GM12872 (cell line): ENCODE measurements around the gene RFC4.

Source experiments
- CTCF ChIP-seq: IDR thresholded peaks from 3 replicates; pipeline ENCODE4 v1.5.1; 2011; ENCODE audit warnings: low read depth, mild to moderate bottlenecking, low read length, moderate library complexity; ENCODE audit not compliant: insufficient read depth

Gene RFC4

GRCh38 chr3:186844908-186845307, 38.6 kb upstream of the RFC4 start:
- no peak for TF ChIP-seq CTCF

- TF ChIP-seq CTCF = no peak
Observed at GRCh38 chr3:186843039-186843432, 36.8 kb upstream of the RFC4 start.

- no peak for TF ChIP-seq CTCF
Observed at GRCh38 chr3:186842426-186843038, 36.2 kb upstream of the RFC4 start, which contains the start of gene ADIPOQ. TSS of gene ADIPOQ (plus strand) at chr3:186842710. CDS start at chr3:186853059, 10,349 bp downstream.

- TF ChIP-seq CTCF = no peak
Observed at GRCh38 chr3:186841620-186842019, 35.3 kb upstream of the RFC4 start.

- TF ChIP-seq CTCF = no peak
Observed at GRCh38 chr3:186839874-186840641, 33.8 kb upstream of the RFC4 start.

GRCh38 chr3:186832276-186832675, 26.0 kb upstream of the RFC4 start:
- TF ChIP-seq CTCF = no peak

- TF ChIP-seq CTCF = no peak
Observed at GRCh38 chr3:186831798-186832197, 25.5 kb upstream of the RFC4 start.
